NCI-H2107 (cell line): ENCODE results near the gene ATP2C2.

Source experiments
- DNase-seq: peaks from one replicate; lab custom pipeline; 2025; lab: John Stamatoyannopoulos, UW

ATP2C2 gene

GRCh38 chr16:84451781-84452180 is 83.4 kb downstream of the ATP2C2 start:
- no peak for DNase-seq

- no peak for DNase-seq
Measured at GRCh38 chr16:84453061-84453752, 84.9 kb downstream of the ATP2C2 start.

- no peak for DNase-seq
Measured at GRCh38 chr16:84454611-84455010, 86.3 kb downstream of the ATP2C2 start.

- no peak for DNase-seq
Measured at GRCh38 chr16:84455031-84455430, 86.7 kb downstream of the ATP2C2 start.

- DNase-seq, result no peak
Measured at GRCh38 chr16:84458606-84459532, 90.5 kb downstream of the ATP2C2 start.

- no peak for DNase-seq
Measured at GRCh38 chr16:84459533-84459894, 91.2 kb downstream of the ATP2C2 start.

GRCh38 chr16:84459941-84460405 is 91.6 kb downstream of the ATP2C2 start:
- no peak for DNase-seq

GRCh38 chr16:84460406-84461028 is 92.2 kb downstream of the ATP2C2 start:
- no peak for DNase-seq

- DNase-seq, result no peak
Measured at GRCh38 chr16:84461029-84461412, 92.7 kb downstream of the ATP2C2 start.

GRCh38 chr16:84461413-84462295 is 93.3 kb downstream of the ATP2C2 start:
- no peak for DNase-seq

GRCh38 chr16:84462296-84463210 is 94.2 kb downstream of the ATP2C2 start:
- DNase-seq, result no peak

- no peak for DNase-seq
Measured at GRCh38 chr16:84463221-84463620, 94.9 kb downstream of the ATP2C2 start.

GRCh38 chr16:84464116-84464515 is 95.8 kb downstream of the ATP2C2 start:
- no peak for DNase-seq

GRCh38 chr16:84465154-84465553 is 96.8 kb downstream of the ATP2C2 start:
- no peak for DNase-seq

- DNase-seq, result no peak
Measured at GRCh38 chr16:84466692-84467091, 98.4 kb downstream of the ATP2C2 start.

- no peak for DNase-seq
Measured at GRCh38 chr16:84467256-84467655, 98.9 kb downstream of the ATP2C2 start.

GRCh38 chr16:84467709-84468108 is 99.4 kb downstream of the ATP2C2 start:
- no peak for DNase-seq

- no peak for DNase-seq
Measured at GRCh38 chr16:84471316-84471715, 103.0 kb downstream of the ATP2C2 start.

- no peak for DNase-seq
Measured at GRCh38 chr16:84471966-84472365, 103.6 kb downstream of the ATP2C2 start.

- no peak for DNase-seq
Measured at GRCh38 chr16:84475643-84476240, 107.4 kb downstream of the ATP2C2 start.
